Small intestine (tissue), 7 donors: ENCODE results near the gene APBB2. TPM values are rescaled to one million over a fixed set of nuclear protein-coding genes. Genes with fewer than 3 reads are reported as not detected.
"Not testable (repeated sequence)": the region's sequence is repeated elsewhere in the genome, so short reads cannot be mapped to it uniquely, and the experiment has no call there.

Source experiments
- DNase-seq, 2 donors: peaks; one replicate each; pipeline versions ENCODE4 v3.0.0 to v3.0.0-alpha.2; 2013
- FAIRE-seq: peaks from 2 replicates; lab custom pipeline; 2012; peaks lifted over from hg19 to GRCh38; lab: Jason Lieb, UNC
- H3K27ac ChIP-seq, 3 donors: one replicate each; pipeline ENCODE4 v1.5.1; 2013; ENCODE audit warnings: low read length in 2 of 3, mild to moderate bottlenecking in 2 of 3, control low read depth in 1 of 3, inconsistent platforms in 1 of 3, low read depth in 1 of 3, moderate library complexity in 1 of 3
- H3K27me3 ChIP-seq, 3 donors: one replicate each; pipeline ENCODE4 v1.6.1; 2013; ENCODE audit warnings: low read length in 3 of 3, inconsistent platforms in 1 of 3; ENCODE audit not compliant: control insufficient read depth in 3 of 3, insufficient read depth in 3 of 3
- H3K36me3 ChIP-seq, 3 donors: one replicate each; pipeline ENCODE4 v1.6.1; 2013; ENCODE audit warnings: low read length in 3 of 3, inconsistent platforms in 1 of 3, low read depth in 1 of 3, mild to moderate bottlenecking in 1 of 3, moderate library complexity in 1 of 3; ENCODE audit not compliant: control insufficient read depth in 3 of 3, insufficient read depth in 2 of 3
- H3K4me1 ChIP-seq, 3 donors: one replicate each; pipeline ENCODE4 v1.6.1; 2013; ENCODE audit warnings: low read length in 2 of 3, inconsistent platforms in 1 of 3, low read depth in 1 of 3, mild to moderate bottlenecking in 1 of 3, moderate library complexity in 1 of 3; ENCODE audit not compliant: control insufficient read depth in 3 of 3, insufficient read depth in 2 of 3
- H3K4me3 ChIP-seq, 3 donors: one replicate each; pipeline ENCODE4 v1.5.1; 2013; ENCODE audit warnings: low read length in 3 of 3, control low read depth in 1 of 3, inconsistent platforms in 1 of 3, low read depth in 1 of 3, mild to moderate bottlenecking in 1 of 3, moderate library complexity in 1 of 3
- H3K9me3 ChIP-seq, 2 donors: one replicate each; pipeline ENCODE4 v1.6.1; 2013; ENCODE audit warnings: low read depth in 1 of 2, low read length in 1 of 2; ENCODE audit not compliant: control insufficient read depth in 2 of 2, insufficient read depth in 1 of 2
- WGBS, 3 donors: extraction: QIAGEN DNeasy Blood & Tissue Kit; methylation state at CpG; one replicate each; pipeline ENCODE4 v1.1.7; 2013; 5-methylcytosine and 5-hydroxymethylcytosine counted together
- polyA plus RNA-seq, 4 donors: library from polyadenylated mRNA; stranded (reverse) in 3 of 4; unstranded in 1 of 4; fragments of 200-250 nt in 3 of 4; fragments of 120-200 nt in 1 of 4; gene quantifications; one replicate each; pipeline versions ENCODE4 v1.2.1 to v1.2.3, GENCODE V29; 2013
- donor health status: healthy with polysubstance abuse.
- donor health status: control.
- donor health status: control.
- donor health status: Bipolar disorder and iron deficiency.
- donor health status: healthy.

The APBB2 gene
- polyA plus RNA-seq, 4 donors: 4.5 to 19.8 (median 8.9) TPM

DNA sequence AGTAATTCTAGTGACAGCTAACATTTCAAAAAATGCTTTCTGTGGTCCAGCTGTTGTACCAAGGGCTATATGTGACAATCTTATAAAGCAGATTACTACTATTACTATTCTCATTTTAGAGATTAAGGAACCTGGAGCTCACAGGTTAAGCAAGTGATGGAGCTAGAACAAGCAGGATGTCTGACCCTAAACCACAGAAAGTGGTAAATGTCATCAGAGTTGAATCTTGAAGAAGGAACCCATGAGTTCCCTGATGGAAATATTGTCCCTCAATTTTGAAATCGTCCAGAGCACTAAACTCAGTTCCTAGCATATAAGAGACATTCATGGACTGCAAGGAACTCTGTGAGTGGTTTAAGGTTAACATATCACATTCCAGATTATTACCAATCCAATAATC, 214.0 kb downstream of the APBB2 start:
- FAIRE-seq: no peak
- no peak for DNase-seq
- Histone ChIP-seq H3K27ac (no peak overlapping the region), H3K4me1 (no peaks in the 10 kb centered on the region), H3K9me3 (no peaks in the 10 kb centered on the region), H3K36me3 (no peaks in the 10 kb centered on the region), H3K27me3 (no peaks in the 10 kb centered on the region), H3K4me3 (no peak overlapping the region)
- 80 to 93% (median 85%) methylated on average over 1 of the region's 1 CpG for WGBS, 3 donors

DNA sequence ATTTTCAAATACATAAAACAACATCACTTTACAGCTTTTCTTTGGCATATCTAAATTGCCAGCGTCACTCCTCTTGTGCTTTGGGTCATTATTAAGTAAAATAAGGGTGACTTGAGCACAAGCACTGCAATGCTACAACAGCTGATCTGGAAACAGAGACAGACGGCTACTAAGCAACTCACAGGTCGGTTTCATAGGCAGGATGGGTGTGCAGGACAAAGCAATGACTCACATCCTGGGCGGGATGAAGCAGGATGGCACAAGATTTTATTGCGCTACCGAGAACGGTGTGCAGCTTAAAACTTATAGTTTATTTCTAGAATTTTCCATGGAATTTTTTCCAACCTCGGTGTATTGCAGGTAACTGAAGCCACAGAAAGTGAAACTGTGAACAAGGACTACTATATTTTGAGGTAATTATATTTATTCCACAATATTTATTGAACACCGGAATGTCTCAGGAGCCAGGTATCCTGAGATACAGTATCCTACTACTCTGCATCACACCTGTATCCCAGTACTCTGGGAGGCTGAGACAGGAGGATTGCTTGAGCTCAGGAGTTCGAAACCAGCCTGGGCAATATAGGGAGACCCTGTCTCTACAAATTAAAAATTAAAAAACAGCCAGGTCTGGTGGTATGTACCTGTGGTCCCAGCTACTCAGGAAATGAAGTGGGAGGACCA, 215.5 kb downstream of the APBB2 start:
- DNase-seq: peak in 1 of 2 donors; percentile 5
- Histone ChIP-seq H3K36me3 (no peaks in the 10 kb centered on the region), H3K27ac (no peak overlapping the region), H3K27me3 (no peaks in the 10 kb centered on the region), H3K4me1 (no peaks in the 10 kb centered on the region), H3K9me3 (no peaks in the 10 kb centered on the region), H3K4me3 (no peak overlapping the region)
- no peak for FAIRE-seq
- 87 to 90% (median 89%) methylated on average over 10 of the region's 10 CpGs for WGBS, 3 donors

DNA sequence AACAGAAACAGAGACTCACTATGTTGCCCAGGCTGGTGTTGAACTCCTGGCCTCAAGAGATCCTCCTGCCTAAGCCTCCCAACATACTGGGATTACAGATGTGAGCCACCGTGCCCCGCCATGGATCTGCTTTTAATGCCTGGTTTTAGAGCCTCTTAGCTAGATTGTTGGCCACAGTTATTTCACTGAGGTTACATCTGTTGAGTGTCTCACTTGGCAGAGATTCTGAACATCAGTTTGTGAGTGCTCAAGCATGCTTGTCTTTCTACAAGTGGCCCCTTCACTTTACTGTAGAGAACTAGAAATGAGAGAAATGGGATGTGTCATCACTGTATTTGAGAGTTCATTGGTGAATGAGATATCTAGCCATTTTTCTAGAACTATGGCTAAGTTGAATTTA, 218.5 kb downstream of the APBB2 start:
- H3K27me3 ChIP-seq: no peaks in the 10 kb centered on the region
- H3K36me3 ChIP-seq: no peaks in the 10 kb centered on the region
- H3K27ac ChIP-seq: no peak overlapping the region
- FAIRE-seq (no peak), DNase-seq (no peak)
- no peaks in the 10 kb centered on the region for H3K4me1 ChIP-seq
- no peaks in the 10 kb centered on the region for H3K9me3 ChIP-seq
- no peak overlapping the region for H3K4me3 ChIP-seq
- 70 to 92% (median 88%) methylated on average over 2 of the region's 2 CpGs for WGBS, 3 donors

DNA sequence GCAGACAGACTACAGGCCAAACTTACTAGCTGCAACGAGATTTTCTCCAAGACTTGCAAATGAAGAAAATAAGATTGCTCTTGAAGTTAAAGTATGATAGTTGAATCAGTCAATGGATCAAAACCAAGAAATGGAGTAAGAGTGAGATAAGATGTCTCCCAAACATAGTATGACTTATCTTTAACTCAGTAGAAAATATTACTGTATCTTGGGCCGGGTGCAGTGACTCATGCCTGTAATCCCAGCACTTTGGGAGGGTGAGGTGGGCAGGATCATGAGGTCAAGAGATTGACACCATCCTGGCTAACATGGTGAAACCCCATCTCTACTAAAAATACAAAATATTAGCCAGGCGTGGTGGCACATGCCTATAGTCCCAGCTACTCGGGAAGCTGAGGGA, 220.0 kb downstream of the APBB2 start:
- 86 to 91% (median 88%) methylated on average over 4 of the region's 4 CpGs for WGBS, 3 donors
- H3K27me3 ChIP-seq, DNase-seq, FAIRE-seq, H3K4me1 ChIP-seq, H3K36me3 ChIP-seq, H3K9me3 ChIP-seq, H3K4me3 ChIP-seq, H3K27ac ChIP-seq: not testable (repeated sequence)

DNA sequence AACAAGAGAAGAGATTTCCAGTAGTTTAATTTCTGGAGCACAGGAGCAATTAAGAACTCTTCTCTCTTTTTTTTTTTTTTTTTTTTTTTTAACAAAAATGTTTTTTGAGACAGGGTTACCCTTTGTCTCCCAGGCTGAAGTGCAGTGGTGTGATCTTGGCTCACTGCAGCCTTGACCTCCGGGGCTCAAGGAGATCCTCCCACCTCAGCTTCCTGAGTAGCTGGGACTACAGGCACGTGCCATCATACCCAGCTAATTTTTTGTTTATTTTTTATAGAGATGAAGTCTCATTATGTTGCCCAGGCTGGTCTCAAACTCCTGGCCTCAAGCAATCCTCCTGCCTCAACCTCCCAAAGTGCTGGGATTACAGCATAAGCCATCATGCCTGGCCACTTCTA, 221.0 kb downstream of the APBB2 start:
- H3K4me3 ChIP-seq, H3K36me3 ChIP-seq, H3K4me1 ChIP-seq, DNase-seq, FAIRE-seq, H3K27ac ChIP-seq, H3K27me3 ChIP-seq, H3K9me3 ChIP-seq: not testable (repeated sequence)
- 58 to 80% (median 70%) methylated on average over 2 of the region's 2 CpGs for WGBS, 3 donors

DNA sequence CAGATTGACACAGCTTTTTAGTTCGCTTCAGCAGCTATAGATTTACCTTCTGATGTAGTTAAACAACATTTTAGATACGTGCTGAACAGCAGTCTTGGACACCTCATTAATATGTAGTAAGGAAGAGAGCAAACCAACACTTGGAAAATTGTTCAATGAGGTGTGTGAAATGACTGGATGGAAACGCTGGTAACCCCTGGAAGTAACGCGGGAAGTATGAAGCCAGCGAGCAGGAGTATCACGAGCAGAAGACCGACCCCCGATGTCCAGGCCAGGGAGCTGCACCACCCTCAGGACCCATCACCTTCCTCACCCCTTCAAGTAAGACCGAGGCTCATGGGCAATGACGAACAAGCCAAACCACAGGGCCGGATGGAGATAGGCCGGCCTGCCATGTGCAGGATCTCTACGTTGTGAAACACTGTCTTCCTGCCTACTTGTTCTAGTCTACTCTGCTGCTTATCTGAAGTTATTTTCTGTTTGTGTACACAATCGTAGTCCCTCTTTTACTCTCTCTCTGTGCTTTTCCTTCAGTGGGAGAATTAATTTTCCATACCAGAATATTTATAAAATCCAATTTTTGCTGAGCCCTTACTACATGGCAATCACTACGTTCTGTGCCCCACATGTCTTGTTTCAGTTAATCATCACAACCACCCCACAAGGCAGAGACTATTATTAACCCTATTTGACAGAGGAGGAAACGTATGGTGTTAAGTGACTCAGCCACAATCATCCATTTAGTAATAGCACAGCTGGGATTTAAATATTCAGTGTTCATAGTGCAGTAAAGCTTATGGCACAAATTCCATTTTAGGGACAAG, 221.7 kb downstream of the APBB2 start:
- WGBS, 3 donors: 77 to 92% (median 81%) methylated on average over 17 of the region's 17 CpGs
- H3K27me3 ChIP-seq: no peaks in the 10 kb centered on the region
- FAIRE-seq (no peak), DNase-seq (no peak)
- no peaks in the 10 kb centered on the region for H3K4me1 ChIP-seq
- H3K27ac ChIP-seq: no peak overlapping the region
- no peaks in the 10 kb centered on the region for H3K36me3 ChIP-seq
- no peak overlapping the region for H3K4me3 ChIP-seq
- H3K9me3 ChIP-seq: no peaks in the 10 kb centered on the region

DNA sequence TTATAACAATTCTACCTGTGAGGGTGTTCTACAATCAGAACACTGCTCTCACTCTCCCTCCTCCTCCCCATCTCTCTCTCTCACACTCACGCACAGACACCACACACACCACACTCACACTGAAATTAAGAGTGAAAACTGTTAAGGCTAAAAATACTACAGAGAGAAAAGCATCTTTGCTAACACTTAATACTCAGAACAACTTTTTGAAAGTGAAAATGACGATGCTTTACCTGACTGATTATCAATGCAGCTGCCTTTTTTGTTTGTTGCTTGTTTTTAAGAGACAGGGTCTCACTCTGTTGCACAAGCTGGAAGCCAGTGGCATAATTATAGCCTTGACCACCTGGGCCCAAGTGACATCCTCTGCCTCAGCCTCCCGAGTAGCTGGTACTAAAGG, 222.4 kb downstream of the APBB2 start:
- DNase-seq (no peak), FAIRE-seq (no peak)
- no peaks in the 10 kb centered on the region for H3K4me1 ChIP-seq
- H3K27ac ChIP-seq: no peak overlapping the region
- H3K9me3 ChIP-seq: no peaks in the 10 kb centered on the region
- no peak overlapping the region for H3K4me3 ChIP-seq
- H3K27me3 ChIP-seq: no peaks in the 10 kb centered on the region
- 78 to 81% (median 79%) methylated on average over 3 of the region's 3 CpGs for WGBS, 3 donors
- H3K36me3 ChIP-seq: no peaks in the 10 kb centered on the region

DNA sequence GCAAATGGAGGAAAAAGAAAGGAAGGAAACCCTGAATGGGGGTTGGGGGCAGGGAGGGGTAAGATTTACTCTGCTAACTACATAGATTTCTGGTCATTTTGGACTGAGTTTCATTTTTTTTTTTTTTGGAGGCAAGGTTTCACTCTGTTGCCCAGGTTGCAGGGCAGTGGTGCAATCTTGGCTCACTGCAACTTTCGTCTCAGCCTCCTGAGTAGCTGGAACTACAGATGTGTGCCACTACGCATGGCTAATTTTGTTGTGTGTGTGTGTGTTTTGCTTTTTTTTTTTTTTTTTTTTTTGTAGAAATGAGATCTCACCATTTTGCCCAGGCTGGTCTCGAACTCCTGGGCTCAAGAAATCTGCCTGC, 223.5 kb downstream of the APBB2 start:
- Histone ChIP-seq H3K36me3 (no peaks in the 10 kb centered on the region), H3K27ac (no peak overlapping the region), H3K4me1 (no peaks in the 10 kb centered on the region), H3K27me3 (no peaks in the 10 kb centered on the region), H3K4me3 (no peak overlapping the region), H3K9me3 (no peaks in the 10 kb centered on the region)
- WGBS, 3 donors: 79 to 98% (median 89%) methylated on average over 3 of the region's 3 CpGs
- FAIRE-seq (no peak), DNase-seq (no peak)
